ENCODE data around the gene EWSR1.

GRCh38 chr22:29330753-29331152 is 62.7 kb downstream of the EWSR1 start:
- no peak for TF ChIP-seq CTCF (IDR thresholded peaks at IDR 0.05; ENCODE audit: insufficient read depth, low read depth, low read length)
- TF ChIP-seq EZH2 (IDR thresholded peaks at IDR 0.05; ENCODE audit: insufficient read depth, low read length): no peak

Measured in astrocyte (in vitro differentiated cells and primary cell).